ENCODE results near the gene COMT. TPM values are rescaled to one million over a fixed set of nuclear protein-coding genes. Genes with fewer than 3 reads are reported as not detected.
A peak's percentile ranks its signal among the peaks of the same experiment; 100 is the strongest.

Gene COMT
- polyA plus RNA-seq, 1 donor = 182 TPM

DNA sequence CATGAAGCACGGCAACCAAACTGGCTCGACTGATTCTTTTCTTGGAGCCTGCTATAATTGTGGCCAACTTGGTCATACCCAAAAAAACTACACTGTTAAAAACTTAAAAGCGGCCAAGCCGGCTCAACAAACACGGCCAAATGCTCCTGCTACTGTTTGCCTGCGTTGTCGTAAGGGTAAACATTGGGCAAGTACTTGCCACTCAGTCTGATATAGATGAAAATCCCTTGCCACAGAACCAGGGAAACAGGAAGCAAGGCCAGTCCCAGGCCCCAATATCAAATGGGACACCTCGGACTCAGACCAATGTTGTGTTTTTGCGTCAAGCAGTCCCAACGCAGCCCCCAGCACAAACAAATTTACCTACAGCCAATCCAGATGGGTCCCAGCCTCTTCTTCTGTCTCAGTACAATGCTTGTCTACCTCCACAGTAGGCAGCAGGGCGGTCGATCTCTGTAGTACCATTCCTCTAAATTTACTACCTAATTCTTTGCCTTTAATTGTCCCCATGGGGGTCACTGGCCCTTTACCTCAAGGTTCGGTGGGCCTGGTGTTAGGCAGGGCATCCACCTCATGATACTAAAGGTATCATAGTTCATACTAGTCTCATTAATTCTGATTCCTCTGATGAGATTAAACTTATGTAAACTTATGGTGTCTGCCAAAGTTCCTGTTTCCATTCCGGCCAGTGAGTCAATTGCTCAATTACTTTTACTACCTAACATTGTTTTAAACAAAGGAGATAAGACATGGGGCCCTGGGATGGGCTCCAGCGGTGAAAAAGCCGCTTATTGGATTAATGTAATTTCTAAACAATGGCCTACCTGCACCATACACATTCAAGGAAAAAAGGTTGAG lies 3.7 kb upstream of the COMT start:
- peaks cover 5% of the 10 kb centered on the region for H3K9me3 ChIP-seq (ENCODE audit: control insufficient read depth, low read depth, low read length)
- no CpG with 5 or more reads among the region's 16 CpGs for WGBS (ENCODE audit: insufficient coverage, low lambda C conversion rate)
- no peaks in the 10 kb centered on the region for H3K27me3 ChIP-seq (ENCODE audit: control insufficient read depth, insufficient read depth, low read length)
- H3K4me1 ChIP-seq (ENCODE audit: control insufficient read depth, insufficient read depth, low read length) = peaks cover 28% of the 10 kb centered on the region
- peak in 1 of 2 donors; percentile 72 for DNase-seq
- no peaks in the 10 kb centered on the region for H3K36me3 ChIP-seq (ENCODE audit: control insufficient read depth, insufficient read depth, low read length)
- H3K27ac ChIP-seq (ENCODE audit: low read length) = no peak overlapping the region
- no peak overlapping the region for H3K4me3 ChIP-seq (ENCODE audit: low read length)

DNA sequence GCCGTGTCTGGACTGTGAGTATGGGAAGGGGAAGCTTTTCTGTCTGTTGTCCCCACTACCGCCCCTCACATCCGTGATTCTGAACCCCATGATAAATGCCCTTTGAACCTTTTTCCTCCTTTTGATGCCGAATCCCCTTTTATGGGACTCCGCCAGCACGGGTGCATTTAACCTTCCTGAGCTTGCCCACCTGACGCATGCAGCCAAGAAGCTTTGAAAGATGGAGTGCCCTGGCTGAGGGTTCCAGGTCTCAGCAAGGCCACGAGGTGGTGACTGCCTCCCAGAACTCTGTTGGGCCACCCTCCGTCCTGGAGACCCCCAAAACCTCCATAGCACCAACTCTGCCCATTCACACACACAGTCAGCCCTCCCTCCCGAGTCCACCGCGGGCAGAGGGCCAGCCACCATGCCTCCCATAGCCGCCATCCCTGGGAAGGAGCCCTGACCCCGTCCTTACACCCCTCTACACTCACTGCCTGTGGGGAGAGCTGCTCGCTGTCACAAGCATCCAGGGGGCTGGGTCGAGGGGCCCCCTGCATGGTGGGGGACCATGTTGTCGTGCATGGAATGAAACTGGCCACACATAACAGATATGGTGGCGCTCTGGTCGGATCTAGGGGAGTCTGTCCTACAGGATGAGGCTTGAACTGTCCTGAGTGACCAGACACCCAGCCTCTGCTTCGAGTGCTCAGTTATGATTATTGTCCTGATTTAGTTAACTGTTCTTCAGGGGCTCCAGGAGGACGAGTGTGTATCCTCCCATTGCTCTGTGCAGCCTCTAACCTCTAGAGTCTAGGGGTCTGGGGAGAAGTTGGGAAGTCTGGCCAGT lies 822 bp upstream of the COMT start:
- Histone ChIP-seq H3K4me1 (ENCODE audit: control insufficient read depth, insufficient read depth, low read length) (peaks cover 41% of the 10 kb centered on the region), H3K27ac (ENCODE audit: low read length) (peak overlapping the region; percentile 43), H3K27me3 (ENCODE audit: control insufficient read depth, insufficient read depth, low read length) (no peaks in the 10 kb centered on the region), H3K4me3 (ENCODE audit: low read length) (peak overlapping the region; percentile 78), H3K9me3 (ENCODE audit: control insufficient read depth, low read depth, low read length) (peaks cover 5% of the 10 kb centered on the region), H3K36me3 (ENCODE audit: control insufficient read depth, insufficient read depth, low read length) (no peaks in the 10 kb centered on the region)
- 40% methylated on average over 1 of the region's 21 CpGs for WGBS (ENCODE audit: insufficient coverage, low lambda C conversion rate)
- no peak for DNase-seq

DNA sequence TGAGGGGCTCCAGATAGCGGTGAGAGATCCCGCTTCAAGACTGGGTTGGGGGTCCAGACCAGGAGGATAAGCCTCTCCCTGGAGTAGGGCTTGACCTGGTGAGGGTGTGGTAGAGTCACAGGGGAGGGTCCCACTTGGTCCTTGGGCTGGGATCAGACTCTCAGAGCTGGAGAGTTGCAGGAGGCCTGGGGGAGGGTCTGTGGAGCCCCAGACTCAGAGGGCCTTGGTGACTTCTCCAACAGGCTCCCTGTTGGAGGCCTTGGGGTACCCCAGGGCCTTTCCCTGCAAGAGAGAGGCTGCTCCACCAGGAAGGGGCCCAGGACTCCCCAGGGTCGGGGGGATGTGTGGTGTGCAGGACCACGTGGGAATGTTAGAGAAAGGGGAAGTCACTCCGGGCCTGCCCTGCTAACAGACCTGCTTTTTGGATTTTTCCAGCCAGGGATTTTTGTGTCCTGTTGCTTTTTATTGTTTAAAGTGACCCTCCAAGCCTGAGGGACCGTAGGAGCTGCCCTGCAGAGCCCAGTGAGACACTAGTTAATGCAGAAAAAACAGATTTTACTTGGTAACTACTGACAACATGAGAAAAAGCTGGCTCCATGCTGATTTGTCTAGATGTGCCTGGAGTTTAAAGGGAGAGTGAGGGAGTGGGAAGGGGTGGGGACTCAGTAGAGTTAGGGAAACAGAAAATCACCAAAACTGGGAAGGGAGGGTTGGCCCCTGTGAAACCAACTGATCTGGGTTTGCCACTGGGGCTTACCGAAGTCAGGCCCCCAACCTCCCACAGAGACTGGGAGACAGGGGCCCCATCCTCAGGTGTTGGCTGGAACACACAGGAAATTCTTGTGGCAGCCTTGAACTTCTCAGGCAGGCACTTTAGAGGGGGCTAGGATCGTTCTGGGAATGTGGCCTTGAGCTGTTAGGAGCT lies 847 bp downstream of the COMT start:
- Histone ChIP-seq H3K27ac (ENCODE audit: low read length) (peak overlapping the region; percentile 79), H3K36me3 (ENCODE audit: control insufficient read depth, insufficient read depth, low read length) (no peaks in the 10 kb centered on the region), H3K4me3 (ENCODE audit: low read length) (peak overlapping the region; percentile 72), H3K4me1 (ENCODE audit: control insufficient read depth, insufficient read depth, low read length) (peaks cover 43% of the 10 kb centered on the region), H3K9me3 (ENCODE audit: control insufficient read depth, low read depth, low read length) (no peaks in the 10 kb centered on the region), H3K27me3 (ENCODE audit: control insufficient read depth, insufficient read depth, low read length) (no peaks in the 10 kb centered on the region)
- no CpG with 5 or more reads among the region's 8 CpGs for WGBS (ENCODE audit: insufficient coverage, low lambda C conversion rate)
- DNase-seq = peak in 1 of 2 donors; percentile 61

DNA sequence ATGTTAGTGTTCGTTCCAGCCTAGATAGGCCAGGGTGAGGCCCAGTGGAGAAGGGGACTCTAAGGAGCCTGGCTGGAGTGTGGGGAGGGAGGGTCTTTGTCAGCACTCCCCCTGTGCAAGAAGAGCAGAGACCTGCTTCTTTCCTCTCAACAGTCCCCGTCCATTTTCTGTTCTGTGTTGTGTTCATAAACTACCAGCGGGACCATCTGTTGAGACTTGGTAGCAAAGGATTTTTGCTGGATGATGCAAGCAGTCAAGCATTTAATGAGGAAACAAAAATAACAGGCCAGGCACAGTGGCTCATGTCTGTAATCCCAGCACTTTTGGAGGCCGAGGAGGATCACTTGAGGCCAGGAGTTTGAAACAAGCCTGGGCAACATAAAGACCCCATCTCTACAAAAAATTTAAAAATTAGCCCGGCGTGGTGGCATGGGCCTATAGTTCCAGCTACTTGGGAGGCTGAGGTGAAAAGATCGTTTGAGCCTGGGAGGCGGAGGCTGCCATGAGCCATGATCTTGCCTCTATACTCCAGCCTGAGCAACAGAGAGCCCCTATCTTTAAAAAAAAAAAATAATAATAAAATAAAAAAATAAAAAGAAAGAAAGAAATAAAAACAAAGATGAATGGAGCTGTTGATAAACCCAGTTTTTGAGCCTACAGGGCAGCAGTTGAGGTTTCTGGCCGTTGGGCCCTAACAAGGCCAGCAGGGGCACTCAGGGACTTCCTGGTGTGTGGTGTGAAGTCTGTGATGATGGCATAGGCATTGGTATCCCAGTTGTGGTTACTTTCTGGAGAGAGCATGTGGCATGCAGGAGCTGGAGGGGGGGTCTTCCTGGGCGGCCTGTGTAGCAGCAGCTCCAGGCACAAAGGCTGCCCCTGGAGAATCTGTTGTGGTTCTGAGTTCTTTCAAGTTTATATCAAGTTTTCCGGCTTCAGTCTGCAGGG lies 1.8 kb downstream of the COMT start:
- peak overlapping the region; percentile 72 for H3K4me3 ChIP-seq (ENCODE audit: low read length)
- H3K4me1 ChIP-seq (ENCODE audit: control insufficient read depth, insufficient read depth, low read length) = peaks cover 38% of the 10 kb centered on the region
- DNase-seq = peak in 1 of 2 donors; percentile 59

DNA sequence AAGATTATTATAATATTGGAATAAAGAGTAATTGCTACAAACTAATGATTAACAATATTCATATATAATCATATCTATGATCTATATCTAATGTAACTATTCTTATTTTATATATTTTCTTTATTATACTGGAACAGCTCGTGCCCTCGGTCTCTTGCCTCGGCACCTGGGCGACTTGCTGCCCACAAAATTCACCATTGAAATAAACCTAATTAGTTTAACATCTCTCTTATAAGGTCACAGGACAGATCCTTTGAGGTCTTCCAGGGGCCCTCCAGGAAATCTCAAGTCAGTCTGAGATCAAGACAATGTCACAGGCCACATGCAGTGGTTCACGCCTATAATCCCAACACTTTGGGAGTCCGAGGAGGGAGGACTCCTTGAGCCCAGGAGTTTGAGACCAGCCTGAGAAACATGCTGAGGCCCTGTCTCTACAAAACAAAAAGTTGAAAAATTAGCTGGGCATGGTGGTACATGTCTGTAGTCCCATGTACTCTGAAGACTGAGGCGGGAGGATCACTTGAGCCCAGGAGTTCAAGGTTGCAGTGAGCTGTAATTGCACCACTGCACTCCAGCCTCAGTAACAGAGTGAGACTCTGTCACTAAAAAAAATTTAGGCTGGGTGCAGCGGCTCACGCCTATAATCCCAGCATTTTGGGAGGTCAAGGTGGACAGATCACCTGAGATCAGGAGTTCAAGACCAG lies 6.6 kb downstream of the COMT start:
- 96% methylated on average over 4 of the region's 9 CpGs for WGBS (ENCODE audit: insufficient coverage, low lambda C conversion rate)
- H3K27ac ChIP-seq (ENCODE audit: low read length) = no peak overlapping the region
- no peaks in the 10 kb centered on the region for H3K9me3 ChIP-seq (ENCODE audit: control insufficient read depth, low read depth, low read length)
- DNase-seq = no peak
- H3K4me1 ChIP-seq (ENCODE audit: control insufficient read depth, insufficient read depth, low read length) = peaks cover 18% of the 10 kb centered on the region
- H3K27me3 ChIP-seq (ENCODE audit: control insufficient read depth, insufficient read depth, low read length) = no peaks in the 10 kb centered on the region
- no peak overlapping the region for H3K4me3 ChIP-seq (ENCODE audit: low read length)
- H3K36me3 ChIP-seq (ENCODE audit: control insufficient read depth, insufficient read depth, low read length) = peaks cover 7% of the 10 kb centered on the region

More for the DNA sequence above, 1.8 kb downstream of the COMT start:
- Histone ChIP-seq H3K36me3 (ENCODE audit: control insufficient read depth, insufficient read depth, low read length) (no peaks in the 10 kb centered on the region), H3K27ac (ENCODE audit: low read length) (peak overlapping the region; percentile 79), H3K9me3 (ENCODE audit: control insufficient read depth, low read depth, low read length) (no peaks in the 10 kb centered on the region), H3K27me3 (ENCODE audit: control insufficient read depth, insufficient read depth, low read length) (no peaks in the 10 kb centered on the region)
- 40% methylated on average over 1 of the region's 11 CpGs for WGBS (ENCODE audit: insufficient coverage, low lambda C conversion rate)

DNA sequence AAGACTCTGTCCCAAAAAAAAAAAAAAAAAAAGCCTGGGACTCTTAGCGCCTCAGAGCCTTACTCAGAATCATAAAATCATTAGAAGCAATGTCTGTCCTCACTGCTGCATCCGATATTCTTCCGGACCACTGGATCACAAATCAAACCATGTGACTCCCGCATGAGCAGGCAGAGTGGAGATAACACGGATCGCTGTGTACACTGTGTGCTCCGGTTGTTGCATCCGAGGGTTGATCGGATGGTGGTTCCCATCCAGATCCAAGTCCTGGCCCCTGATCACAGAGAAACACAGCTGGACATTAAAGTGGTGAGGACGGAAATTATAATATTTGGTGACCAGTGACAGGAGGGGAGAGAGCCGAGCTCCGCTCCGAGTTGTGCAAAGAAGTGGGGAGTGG lies 9.8 kb downstream of the COMT start:
- WGBS (ENCODE audit: insufficient coverage, low lambda C conversion rate) = 93% methylated on average over 3 of the region's 13 CpGs
- Histone ChIP-seq H3K9me3 (ENCODE audit: control insufficient read depth, low read depth, low read length) (no peaks in the 10 kb centered on the region), H3K4me3 (ENCODE audit: low read length) (no peak overlapping the region), H3K4me1 (ENCODE audit: control insufficient read depth, insufficient read depth, low read length) (peaks cover 11% of the 10 kb centered on the region), H3K27ac (ENCODE audit: low read length) (no peak overlapping the region), H3K36me3 (ENCODE audit: control insufficient read depth, insufficient read depth, low read length) (peaks cover 9% of the 10 kb centered on the region), H3K27me3 (ENCODE audit: control insufficient read depth, insufficient read depth, low read length) (no peaks in the 10 kb centered on the region)
- DNase-seq = peak in 1 of 2 donors; percentile 61

DNA sequence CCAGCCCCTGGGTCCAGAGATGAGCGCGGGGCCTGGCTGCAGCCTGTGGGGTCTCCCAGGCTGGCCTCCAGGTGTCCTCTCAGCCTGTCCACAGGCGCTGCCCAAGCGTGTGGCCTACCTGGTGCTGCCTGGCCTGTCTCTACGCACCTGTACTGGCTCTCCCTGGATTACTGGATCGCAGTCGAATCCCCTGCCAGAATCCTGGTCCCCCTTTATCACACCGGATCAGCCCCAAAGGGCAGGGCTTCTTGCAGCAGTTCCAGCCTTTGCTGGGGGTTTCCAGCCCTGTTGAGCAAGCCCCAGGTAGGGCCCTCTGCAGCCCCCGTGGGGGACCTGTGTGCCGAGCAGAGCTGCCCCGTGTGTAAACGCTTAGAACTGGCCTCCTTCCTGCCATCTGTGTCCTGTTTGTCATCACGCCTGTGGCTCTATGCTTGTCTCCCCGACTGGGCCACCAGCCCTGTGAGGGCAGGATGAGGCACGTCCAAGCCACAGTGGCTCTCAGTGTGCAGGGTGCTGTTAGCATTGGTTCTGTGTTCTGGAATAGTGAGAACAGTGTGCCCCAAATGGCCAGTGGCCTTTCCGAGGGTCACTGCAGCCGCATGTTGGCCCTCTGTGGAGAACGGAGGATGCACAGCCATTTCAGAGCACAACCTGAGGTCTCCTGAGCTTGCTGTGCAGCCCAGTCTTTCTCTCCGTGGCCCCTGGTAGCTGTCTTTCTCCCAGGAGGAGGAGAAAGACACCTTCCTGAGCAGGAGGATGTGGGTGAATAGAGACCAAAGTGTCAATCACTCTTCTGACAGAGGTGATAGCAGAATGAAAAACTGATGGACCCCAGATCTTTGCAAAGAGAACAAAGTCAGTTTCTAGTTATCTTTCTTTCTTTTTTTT lies 13.9 kb downstream of the COMT start:
- no peak for DNase-seq
- H3K9me3 ChIP-seq (ENCODE audit: control insufficient read depth, low read depth, low read length) = no peaks in the 10 kb centered on the region
- H3K36me3 ChIP-seq (ENCODE audit: control insufficient read depth, insufficient read depth, low read length) = peaks cover 9% of the 10 kb centered on the region
- H3K4me1 ChIP-seq (ENCODE audit: control insufficient read depth, insufficient read depth, low read length) = peaks cover 18% of the 10 kb centered on the region
- H3K4me3 ChIP-seq (ENCODE audit: low read length) = no peak overlapping the region
- H3K27me3 ChIP-seq (ENCODE audit: control insufficient read depth, insufficient read depth, low read length) = no peaks in the 10 kb centered on the region
- no peak overlapping the region for H3K27ac ChIP-seq (ENCODE audit: low read length)
- no CpG with 5 or more reads among the region's 19 CpGs for WGBS (ENCODE audit: insufficient coverage, low lambda C conversion rate)

DNA sequence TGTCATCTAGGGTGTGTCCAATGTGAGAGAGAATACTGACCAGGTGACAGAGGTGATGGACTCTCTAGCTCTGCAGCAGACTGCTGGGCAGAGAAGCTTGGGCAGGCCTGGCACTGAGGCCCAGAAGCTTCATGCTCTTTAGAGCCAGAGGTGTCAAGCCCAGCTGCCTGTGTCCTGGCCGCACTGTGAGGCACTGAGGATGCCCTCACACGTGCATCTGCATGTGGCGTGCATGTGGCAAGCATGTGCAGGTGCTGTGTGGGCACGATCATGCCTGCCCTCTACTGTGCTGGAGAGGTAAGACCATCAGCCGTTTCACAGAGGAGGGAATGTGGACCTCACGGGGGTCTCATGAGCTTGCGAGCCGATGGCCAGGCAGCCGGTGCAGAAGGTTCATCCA lies 15.9 kb downstream of the COMT start:
- H3K27me3 ChIP-seq (ENCODE audit: control insufficient read depth, insufficient read depth, low read length) = no peaks in the 10 kb centered on the region
- H3K9me3 ChIP-seq (ENCODE audit: control insufficient read depth, low read depth, low read length) = no peaks in the 10 kb centered on the region
- H3K4me3 ChIP-seq (ENCODE audit: low read length) = no peak overlapping the region
- H3K36me3 ChIP-seq (ENCODE audit: control insufficient read depth, insufficient read depth, low read length) = peaks cover 8% of the 10 kb centered on the region
- WGBS (ENCODE audit: insufficient coverage, low lambda C conversion rate) = no CpG with 5 or more reads among the region's 9 CpGs
- peak in 1 of 2 donors; percentile 5 for DNase-seq
- H3K27ac ChIP-seq (ENCODE audit: low read length) = no peak overlapping the region
- H3K4me1 ChIP-seq (ENCODE audit: control insufficient read depth, insufficient read depth, low read length) = peaks cover 38% of the 10 kb centered on the region
